Activated CD4-positive, alpha-beta T cell treated with anti-CD3 and anti-CD28 coated beads, Interleukin-10, Interleukin-2, amounts not matched to agents 100 ng/mL and 50 ng/mL, durations not matched to agents 16 hours and 8 hours (primary cell): ENCODE data around the gene RNASE11.
"Not testable (repeated sequence)": the region's sequence is repeated elsewhere in the genome, so short reads cannot be mapped to it uniquely, and the experiment has no call there.

Experiments
- DNase-seq: peaks from one replicate; pipeline ENCODE4 v3.0.0-alpha.2; 2020

The RNASE11 gene

GRCh38 chr14:20587489-20588154 lies at the start of gene RNASE11:
Gene RNASE11 (minus strand): TSS chr14:20588001.
- DNase-seq = peak; percentile 50

DNA sequence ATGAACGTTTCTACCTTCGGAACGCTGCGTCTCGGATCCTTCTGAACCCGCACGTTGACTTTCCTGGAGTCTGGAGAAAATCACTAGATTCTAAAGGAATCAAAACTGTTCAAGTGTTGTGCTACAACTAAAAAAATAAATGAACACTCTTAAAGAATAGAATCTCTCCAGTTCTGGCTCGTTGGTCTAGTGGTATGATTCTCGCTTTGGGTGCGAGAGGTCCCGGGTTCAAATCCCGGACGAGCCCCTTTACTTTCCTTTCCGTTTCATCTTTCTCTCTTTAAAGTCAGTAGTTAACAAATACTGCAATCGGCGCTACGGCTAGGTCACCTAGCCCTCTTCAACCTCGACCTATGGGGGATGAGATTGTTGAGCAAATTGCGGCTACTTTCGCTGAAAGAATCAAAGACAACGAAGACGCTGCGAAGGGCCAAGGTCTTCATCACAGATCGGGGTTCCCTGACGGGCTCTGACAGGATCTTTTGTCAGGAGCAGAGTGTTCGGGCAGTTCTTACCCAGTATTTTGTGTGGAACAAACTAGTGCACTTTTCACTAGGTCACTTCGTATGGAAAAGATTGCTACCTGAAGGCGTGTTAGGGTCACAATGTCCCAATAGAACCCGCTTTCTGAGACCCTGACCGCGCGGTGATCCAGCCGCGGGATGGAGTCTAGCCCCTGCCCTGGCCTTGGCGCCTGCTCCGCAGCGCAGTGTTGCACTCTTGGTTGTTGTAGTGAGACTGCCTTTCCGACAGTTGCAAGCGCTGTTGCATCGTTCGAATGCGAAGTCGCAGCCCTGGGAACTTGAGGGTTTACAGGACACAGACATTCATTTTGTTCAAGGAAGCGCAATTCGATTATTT lies 45.3 kb upstream of the RNASE11 start:
- peak; percentile 92 for DNase-seq

DNA sequence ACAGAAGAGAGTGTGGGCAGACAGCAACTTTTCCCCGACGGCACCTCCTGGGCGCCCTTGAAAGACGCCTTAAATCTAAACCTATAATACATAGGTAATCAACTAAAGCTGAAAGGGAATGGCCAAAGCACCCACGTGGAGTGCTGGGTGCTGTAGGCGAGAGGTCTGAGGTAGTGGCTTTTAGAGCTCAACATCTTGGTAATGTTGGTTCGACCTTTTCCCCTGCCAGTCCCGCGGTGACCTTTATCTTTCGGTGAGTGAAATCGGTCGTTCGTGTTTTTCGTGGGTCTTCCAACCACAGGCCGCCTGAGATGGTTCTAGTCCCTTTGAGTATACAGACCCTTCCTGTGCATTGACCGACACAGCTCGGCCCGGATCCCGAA lies 44.6 kb upstream of the RNASE11 start:
- peak; percentile 65 for DNase-seq

DNA sequence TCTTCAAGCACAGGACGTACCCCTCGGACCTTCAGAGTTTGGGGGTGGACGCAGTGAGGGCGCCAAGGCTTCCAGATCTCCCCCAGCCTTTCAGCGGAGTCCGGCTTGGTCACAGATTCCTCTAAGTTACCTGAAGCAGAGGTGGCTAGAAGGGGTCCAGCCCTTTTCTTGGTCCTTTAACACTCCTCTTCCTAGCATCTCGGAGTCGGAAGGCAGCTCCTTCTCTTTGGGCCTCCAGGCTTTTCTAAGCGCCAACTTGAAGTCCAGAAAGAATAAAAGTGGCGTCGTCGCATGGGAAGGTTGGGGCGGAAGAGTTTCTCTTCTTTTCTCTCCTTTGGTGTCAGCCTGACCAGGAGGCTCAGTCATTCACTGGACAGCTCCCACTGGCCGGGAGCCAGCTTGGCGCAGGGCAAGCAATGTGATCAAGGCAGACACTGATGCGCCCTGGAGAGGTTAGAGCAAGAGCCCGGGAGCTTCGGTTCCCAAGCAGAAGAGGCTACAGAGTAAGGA lies 44.1 kb upstream of the RNASE11 start:
- no peak for DNase-seq

- DNase-seq = peak; percentile 80
These were observed 43.5 kb upstream of the RNASE11 start for GRCh38 chr14:20631023-20631879.

- DNase-seq = peak; percentile 84
These were observed 42.7 kb upstream of the RNASE11 start for GRCh38 chr14:20630340-20631022.

DNA sequence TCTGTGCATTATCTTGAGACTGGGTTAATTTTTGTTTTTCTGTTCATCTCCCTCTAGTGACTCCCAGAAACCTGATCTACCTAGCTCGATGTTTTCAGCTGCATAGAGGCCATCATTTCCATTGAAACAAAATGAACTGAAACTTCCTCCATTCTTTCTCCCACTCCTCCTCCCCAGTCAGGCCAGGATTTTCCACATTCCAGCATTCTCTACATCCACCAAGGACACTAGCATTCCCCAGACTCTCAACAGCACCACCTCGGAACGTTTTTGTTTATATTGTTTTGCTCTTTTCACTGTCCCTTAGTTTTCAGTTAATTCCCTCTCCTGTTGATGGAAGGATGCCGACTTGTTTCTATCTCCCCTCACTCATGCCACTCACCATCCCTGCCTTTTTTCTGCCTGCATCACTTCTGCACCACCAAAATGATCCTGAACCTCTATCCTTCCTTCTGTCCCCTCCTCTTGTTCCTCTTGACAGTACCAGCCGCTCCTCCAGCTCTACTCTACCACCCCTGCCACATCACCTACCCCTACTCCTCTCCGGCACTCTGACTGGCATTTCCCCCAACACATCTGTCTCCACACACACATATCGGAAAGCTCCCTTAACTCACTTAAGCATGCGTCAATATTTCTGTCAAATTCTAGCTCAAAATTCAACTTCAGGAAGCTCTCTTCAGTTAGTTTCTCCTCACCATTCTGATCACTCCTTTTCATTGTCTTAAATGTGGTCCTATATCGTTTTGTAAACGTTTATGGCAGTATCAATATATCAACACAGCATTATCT lies 40.5 kb upstream of the RNASE11 start:
- DNase-seq = no peak

GRCh38 chr14:20627346-20628027 lies 39.7 kb upstream of the RNASE11 start:
- DNase-seq = no peak

DNA sequence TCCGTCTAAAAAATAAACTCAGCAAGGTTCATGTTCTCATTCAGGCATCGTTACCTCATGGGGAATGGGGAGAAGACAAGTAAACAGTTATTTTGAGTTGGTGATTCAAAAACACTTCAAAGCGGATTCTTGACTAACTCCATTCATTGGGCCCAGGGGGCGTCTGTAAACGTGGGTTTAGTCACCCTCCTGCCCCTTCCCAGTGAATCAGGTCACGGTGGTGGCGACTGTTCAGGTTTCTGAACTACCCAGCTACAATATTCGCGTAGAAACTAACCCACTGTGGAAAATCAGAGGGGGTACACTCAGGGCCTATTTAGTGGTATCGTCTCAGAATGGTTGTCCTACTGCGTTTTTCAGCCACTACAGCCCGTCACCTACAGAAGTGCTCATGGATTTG lies 38.5 kb upstream of the RNASE11 start:
- no peak for DNase-seq

DNA sequence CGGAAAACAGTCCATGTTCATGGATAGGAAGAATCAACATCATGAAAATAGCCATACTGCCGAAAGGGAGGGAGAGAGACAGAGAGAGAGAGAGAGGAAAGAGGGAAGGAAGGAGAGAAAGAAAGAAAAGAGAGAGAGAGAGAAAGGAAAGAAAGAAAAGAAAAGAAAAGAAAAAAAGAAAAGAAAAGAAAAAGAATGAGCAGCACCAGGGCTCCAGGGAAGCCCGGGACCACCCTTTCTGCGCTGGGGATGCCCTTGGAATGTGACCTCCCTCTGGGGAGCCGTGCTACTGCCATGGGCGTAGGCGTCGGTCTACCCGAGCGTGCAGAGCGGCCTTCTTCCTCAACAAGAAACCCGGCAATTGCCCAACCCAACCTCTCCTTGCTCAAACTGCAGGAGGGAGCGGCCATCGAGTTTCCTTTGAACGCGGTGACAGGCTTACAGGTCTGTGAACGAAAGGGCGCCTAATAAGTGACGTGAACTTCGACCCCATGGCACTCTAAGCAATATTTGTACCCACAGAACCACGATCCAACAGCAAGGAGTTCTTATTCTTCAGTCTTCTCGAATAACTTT lies 36.8 kb upstream of the RNASE11 start:
- peak; percentile 81 for DNase-seq

GRCh38 chr14:20623798-20624197 lies 36.0 kb upstream of the RNASE11 start:
- peak; percentile 73 for DNase-seq

DNA sequence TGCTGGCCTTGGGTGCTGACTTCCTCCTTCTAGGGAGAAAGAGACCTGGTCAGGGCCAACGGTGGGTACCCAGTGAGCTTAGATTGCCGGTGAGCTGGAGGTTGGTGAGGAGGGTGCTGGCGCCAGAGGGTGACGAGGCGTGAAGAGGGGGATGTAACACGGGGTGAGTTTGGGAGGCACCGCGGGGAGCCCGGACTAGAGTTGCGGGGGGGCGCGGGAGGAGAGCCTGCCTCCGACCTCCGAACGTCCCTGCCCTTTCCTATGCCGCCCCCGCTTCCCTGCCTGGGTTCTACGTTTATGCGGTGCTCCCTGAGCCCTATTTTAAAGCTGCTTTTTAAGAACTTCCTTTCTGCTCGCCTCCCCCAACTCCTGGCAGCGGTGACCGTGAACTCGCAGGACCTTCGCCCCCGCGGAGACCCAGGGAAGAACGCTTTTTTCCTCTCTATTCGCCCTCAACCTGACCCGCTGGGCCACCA lies 35.1 kb upstream of the RNASE11 start:
- no peak for DNase-seq

GRCh38 chr14:20620798-20621478 lies 33.1 kb upstream of the RNASE11 start:
- DNase-seq = no peak

DNA sequence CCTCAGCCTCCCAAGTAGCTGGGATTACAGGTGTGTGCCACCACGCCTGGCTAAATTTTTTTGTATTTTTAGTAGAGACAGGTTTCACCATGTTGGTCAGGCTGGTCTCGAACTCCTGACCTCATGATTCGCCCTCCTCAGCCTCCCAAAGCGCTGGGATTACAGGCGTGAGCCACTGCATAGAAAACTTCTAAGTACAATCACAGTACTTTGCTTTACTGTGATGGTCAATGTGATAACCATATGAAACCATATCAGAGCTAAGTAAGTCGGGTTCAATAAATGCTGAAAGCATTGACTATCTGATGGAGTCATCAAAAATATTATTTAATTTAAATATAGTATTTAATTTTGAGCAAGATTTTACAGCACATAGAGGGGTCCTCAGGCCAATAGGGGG lies 31.9 kb upstream of the RNASE11 start:
- not testable (repeated sequence) for DNase-seq

DNA sequence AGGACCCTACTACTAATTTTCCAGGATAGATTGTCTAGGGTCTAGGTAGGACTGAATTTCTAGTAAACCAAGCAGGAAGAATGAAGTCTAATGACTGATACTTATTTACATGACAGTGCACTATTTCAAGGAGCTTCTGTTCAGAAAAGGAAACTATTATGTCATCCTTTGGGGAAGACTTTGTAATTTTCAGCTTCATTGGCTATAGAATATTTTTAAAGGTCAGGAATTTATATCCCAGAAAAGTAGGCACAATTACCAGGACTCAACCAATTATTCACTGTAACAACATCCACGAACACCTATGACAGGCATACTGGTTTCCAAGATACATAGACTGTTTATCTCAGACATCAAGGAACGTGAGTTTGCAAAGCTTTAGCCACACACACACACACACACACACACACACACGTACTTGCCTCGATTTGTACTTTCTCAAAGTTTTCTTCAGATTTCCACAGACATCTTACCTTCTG lies 30.5 kb upstream of the RNASE11 start:
- DNase-seq = no peak

- no peak for DNase-seq
These were observed 29.6 kb upstream of the RNASE11 start for GRCh38 chr14:20617138-20618003.

DNA sequence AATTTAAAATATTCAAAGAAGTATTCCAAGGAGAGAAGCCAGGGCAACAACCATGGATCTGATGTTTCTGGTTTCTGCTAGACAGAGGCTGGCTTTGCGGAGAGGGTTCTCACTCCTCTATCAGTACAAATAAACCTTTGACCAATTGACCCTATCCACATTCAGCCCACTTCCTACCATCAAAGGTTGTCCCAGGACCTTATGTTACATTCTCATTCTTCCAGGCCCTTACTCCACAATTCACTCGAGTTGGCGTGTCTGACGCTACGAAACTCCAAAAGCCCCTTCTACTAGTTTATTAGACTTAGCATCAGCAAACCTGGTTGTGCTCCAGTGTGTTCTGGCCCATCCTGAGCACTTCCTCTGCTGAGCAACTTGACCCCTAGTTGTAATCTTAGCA lies 28.2 kb upstream of the RNASE11 start:
- DNase-seq = no peak

DNA sequence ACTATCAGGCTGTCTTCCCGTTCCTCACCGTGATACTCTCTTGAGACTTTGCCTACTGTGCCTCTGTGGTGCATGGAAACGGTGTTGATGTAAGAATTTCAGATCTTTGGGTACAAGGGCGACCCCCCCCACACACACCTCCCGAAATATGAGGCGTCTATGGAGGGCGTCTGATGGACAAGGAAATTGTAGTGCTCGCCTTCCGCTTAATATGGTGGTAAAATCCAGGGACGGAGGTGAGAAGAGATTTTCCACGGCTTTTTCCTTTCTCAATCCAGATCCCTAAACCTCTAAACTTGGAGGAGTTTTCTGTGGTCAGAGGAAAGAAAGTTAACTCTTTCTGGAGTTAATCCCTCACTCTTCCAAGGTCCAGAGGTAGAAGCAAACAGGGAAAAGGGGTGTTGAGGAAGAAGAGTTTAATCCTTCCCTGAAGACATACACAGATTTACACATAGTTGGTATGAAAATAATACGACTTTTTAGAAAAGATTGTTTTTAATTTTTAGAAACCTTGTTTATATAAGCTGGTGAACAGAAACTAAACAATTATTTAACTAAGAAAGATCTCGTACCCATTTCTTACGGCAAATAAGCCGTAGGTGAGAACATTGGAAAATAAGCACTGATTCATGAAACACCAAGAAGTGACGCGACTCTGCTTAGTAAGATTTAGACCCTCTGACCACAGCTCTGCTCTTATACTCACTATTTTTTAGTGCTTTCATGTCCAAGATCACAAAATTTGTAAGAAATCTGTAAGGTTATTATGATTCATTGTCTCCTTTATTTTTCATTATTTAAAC lies 26.4 kb upstream of the RNASE11 start:
- peak; percentile 51 for DNase-seq
